A204.1 (cell line): ENCODE data around the gene GON7.
A peak's percentile ranks its signal among the peaks of the same experiment; 100 is the strongest.
"Not testable (repeated sequence)": the region's sequence is repeated elsewhere in the genome, so short reads cannot be mapped to it uniquely, and the experiment has no call there.

ENCODE experiments used
- FAIRE-seq: peaks from 2 replicates; lab custom pipeline; 2012; peaks lifted over from hg19 to GRCh38; lab: Jason Lieb, UNC

The GON7 gene

GRCh38 chr14:93206793-93207467, at the start of gene GON7, which contains the start of gene UBR7:
GON7 (minus strand) TSS chr14:93207065; CDS start chr14:93207037, 28 bp downstream.
UBR7 (plus strand) TSS chr14:93207256; CDS start chr14:93207292, 36 bp downstream.
- peak; percentile 96 for FAIRE-seq

GRCh38 chr14:93249128-93249831, 42.4 kb upstream of the GON7 start:
- FAIRE-seq, result no peak

- FAIRE-seq, result no peak
Measured at GRCh38 chr14:93246534-93246933, 39.7 kb upstream of the GON7 start.

- FAIRE-seq, result no peak
Measured at GRCh38 chr14:93245764-93246420, 39.0 kb upstream of the GON7 start.

GRCh38 chr14:93240678-93241000, 33.8 kb upstream of the GON7 start:
- FAIRE-seq, result no peak

- FAIRE-seq, result no peak
Measured at GRCh38 chr14:93239869-93240677, 33.2 kb upstream of the GON7 start.

GRCh38 chr14:93234798-93235197, 27.9 kb upstream of the GON7 start:
- no peak for FAIRE-seq

GRCh38 chr14:93233078-93233477, 26.2 kb upstream of the GON7 start:
- FAIRE-seq, result not testable (repeated sequence)

GRCh38 chr14:93232159-93232558, 25.3 kb upstream of the GON7 start:
- no peak for FAIRE-seq

- no peak for FAIRE-seq
Measured at GRCh38 chr14:93231129-93231979, 24.5 kb upstream of the GON7 start.

GRCh38 chr14:93230539-93230938, 23.7 kb upstream of the GON7 start:
- no peak for FAIRE-seq

GRCh38 chr14:93228550-93228949, 21.7 kb upstream of the GON7 start:
- FAIRE-seq, result no peak

GRCh38 chr14:93223565-93223964, 16.7 kb upstream of the GON7 start:
- no peak for FAIRE-seq

- FAIRE-seq, result no peak
Measured at GRCh38 chr14:93220509-93220908, 13.6 kb upstream of the GON7 start.

- peak; percentile 90 for FAIRE-seq
Measured at GRCh38 chr14:93219103-93219726, 12.3 kb upstream of the GON7 start.

GRCh38 chr14:93214598-93214997, 7.7 kb upstream of the GON7 start:
- no peak for FAIRE-seq

GRCh38 chr14:93212432-93212831, 5.6 kb upstream of the GON7 start:
- FAIRE-seq, result no peak

GRCh38 chr14:93207468-93208308, 823 bp upstream of the GON7 start:
- no peak for FAIRE-seq

GRCh38 chr14:93201155-93201704, 5.6 kb downstream of the GON7 start:
- no peak for FAIRE-seq

- FAIRE-seq, result no peak
Measured at GRCh38 chr14:93200553-93200952, 6.3 kb downstream of the GON7 start.
